Astrocyte of the spinal cord (primary cell): ENCODE data around the gene SPSB2.

Experiments used
- DNase-seq: peaks from one replicate; pipeline ENCODE4 v3.0.0; 2011; ENCODE audit warnings: low read depth, low spot score
- H3K4me3 ChIP-seq: 2 replicates; pipeline ENCODE4 v1.5.1; 2011; ENCODE audit warnings: low read depth, mild to moderate bottlenecking, low read length, moderate library complexity
- CTCF ChIP-seq: IDR thresholded peaks from 2 replicates; pipeline ENCODE4 v1.5.1; 2012; ENCODE audit warnings: low read depth, mild to moderate bottlenecking, low read length, inconsistent platforms
- in situ Hi-C: cut with HindIII; loops from 2 replicates; pipeline ENCODE4 v1.10.0; 2017; ENCODE audit warnings: low sequenced_read_pairs

The SPSB2 gene

DNA sequence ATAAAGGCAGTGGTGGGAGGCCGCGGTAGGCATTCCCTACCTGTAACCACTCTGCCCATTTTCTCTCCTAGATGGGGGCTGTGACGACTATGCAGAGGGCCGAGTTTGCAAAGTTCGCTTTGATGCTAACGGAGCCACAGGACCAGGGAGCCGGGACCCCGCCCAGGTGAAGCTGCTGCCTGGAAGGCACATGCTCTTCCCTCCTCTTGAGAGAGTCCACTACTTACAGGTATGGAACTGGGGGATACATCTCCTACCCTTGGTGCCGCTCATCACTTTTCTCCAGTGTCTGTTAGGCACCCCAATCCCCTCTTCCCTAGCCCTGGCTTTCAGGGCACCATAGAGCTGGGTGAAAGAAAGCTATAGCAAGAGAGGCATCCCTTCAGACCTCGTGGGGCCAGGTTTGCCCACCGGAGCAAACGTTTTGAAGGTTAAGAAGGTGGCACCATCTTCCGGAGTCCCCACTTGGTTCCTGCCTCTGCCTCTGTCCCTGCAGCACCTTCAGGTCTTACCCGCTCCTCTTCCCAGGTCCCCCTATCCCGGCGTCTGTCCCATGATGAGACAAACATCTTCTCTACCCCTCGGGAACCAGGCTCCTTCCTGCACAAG, 46.9 kb downstream of the SPSB2 start:
- in situ Hi-C loops = no loop called here
- DNase-seq = no peak
- TF ChIP-seq CTCF = no peak
- H3K4me3 ChIP-seq = no peak overlapping the region

DNA sequence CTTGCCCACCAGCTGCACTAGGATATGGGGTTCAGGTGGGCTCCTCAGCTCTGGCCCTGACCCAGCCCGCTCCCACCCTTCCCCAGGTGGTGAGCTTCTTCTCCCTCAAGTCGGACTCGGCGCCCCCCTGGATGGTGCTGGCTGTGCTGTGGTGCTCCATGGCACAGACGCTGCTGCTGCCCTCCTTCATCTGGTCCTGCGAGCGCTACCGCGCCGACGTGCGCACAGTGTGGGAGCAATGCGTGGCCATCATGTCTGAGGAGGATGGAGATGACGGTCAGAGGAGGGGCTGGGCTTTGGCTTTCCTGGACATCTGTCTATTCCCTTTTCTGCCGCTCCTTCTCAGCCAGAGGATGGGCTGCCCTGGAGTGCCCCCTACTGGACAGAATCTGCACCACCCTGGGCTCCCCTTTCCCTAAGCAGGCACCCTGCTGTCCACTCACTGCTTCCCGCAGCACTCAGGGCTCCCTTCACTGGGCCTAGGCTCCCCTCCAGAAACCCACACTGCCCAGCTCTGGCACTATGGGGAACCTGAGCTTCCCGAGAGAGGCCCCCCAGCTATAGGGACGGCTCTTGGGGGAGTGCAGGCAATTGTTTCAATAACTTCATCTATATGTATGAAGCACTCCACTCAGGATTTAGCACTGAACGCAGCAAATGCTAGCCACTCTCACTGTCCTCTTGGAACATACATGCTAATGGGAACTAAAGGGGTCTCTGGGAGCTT, 47.5 kb downstream of the SPSB2 start:
- in situ Hi-C loops = no loop called here
- H3K4me3 ChIP-seq = peak overlapping the region; percentile 24
- peak; percentile 97 for TF ChIP-seq CTCF
- DNase-seq = peak; percentile 82

GRCh38 chr12:6824901-6825381, 48.2 kb downstream of the SPSB2 start:
- peak; percentile 42 for DNase-seq
- TF ChIP-seq CTCF = no peak
- in situ Hi-C loops = no loop called here
- H3K4me3 ChIP-seq = peak overlapping the region; percentile 24

GRCh38 chr12:6824085-6824775, 48.9 kb downstream of the SPSB2 start:
- no peak for TF ChIP-seq CTCF
- no peak for DNase-seq
- H3K4me3 ChIP-seq = no peak overlapping the region
- in situ Hi-C loops = no loop called here

GRCh38 chr12:6823182-6824084, 49.7 kb downstream of the SPSB2 start:
- no peak for TF ChIP-seq CTCF
- no peak overlapping the region for H3K4me3 ChIP-seq
- DNase-seq = no peak
- in situ Hi-C loops = no loop called here

GRCh38 chr12:6822426-6823135, 50.5 kb downstream of the SPSB2 start:
- peak overlapping the region; percentile 52 for H3K4me3 ChIP-seq
- no peak for DNase-seq
- in situ Hi-C loops = no loop called here
- no peak for TF ChIP-seq CTCF
